Activated B cell treated with CpG ODN at 0.5 μM for 24 hours (primary cell): ENCODE data around the gene SELENOI. TPM values are rescaled to one million over a fixed set of nuclear protein-coding genes. Genes with fewer than 3 reads are reported as not detected.

Source experiments
- ATAC-seq: fragments of 200-7000 bp; cut with Tn5 transposase; one replicate; pipeline ENCODE4 v1.10.0; 2021; ENCODE audit warnings: low read depth, mild to moderate bottlenecking, moderate library complexity
- CTCF ChIA-PET: fragments of 350-600 bp; sonication (Branson Sonifier 250); formaldehyde crosslinking; loops from one replicate; lab custom pipeline; 2021; ENCODE audit warnings: antibody characterized with exemption; lab: Charles Lee
- POLR2A ChIA-PET: fragments of 350-600 bp; sonication (Branson Sonifier 250); formaldehyde crosslinking; loops from one replicate; lab custom pipeline; 2021; ENCODE audit warnings: antibody characterized with exemption; lab: Charles Lee
- DNase-seq: peaks from one replicate; pipeline ENCODE4 v3.0.0; 2022
- H3K27ac Mint-ChIP-seq: one replicate; pipeline ENCODE4 v1.8.0; 2020; ENCODE audit warnings: mixed read lengths
- H3K27me3 Mint-ChIP-seq: one replicate; pipeline ENCODE4 v1.8.0; 2021; ENCODE audit warnings: mixed read lengths
- H3K36me3 Mint-ChIP-seq: one replicate; pipeline ENCODE4 v1.8.0; 2021; ENCODE audit warnings: low read depth, mixed read lengths
- H3K4me1 Mint-ChIP-seq: one replicate; pipeline ENCODE4 v1.8.0; 2021; ENCODE audit warnings: mixed read lengths
- H3K4me3 Mint-ChIP-seq: one replicate; pipeline ENCODE4 v1.8.0; 2020; ENCODE audit warnings: mild to moderate bottlenecking, mixed read lengths
- H3K9me3 Mint-ChIP-seq: one replicate; pipeline ENCODE4 v1.8.0; 2020; ENCODE audit warnings: mixed read lengths
- CTCF ChIP-seq: fragments of 200-600 bp; IDR thresholded peaks from one replicate; pipeline ENCODE4 v1.8.0; 2022; ENCODE audit warnings: antibody characterized with exemption, mild to moderate bottlenecking
- intact Hi-C: fragments of 100-400 bp; cut with micrococcal nuclease; formaldehyde crosslinking; loops from one replicate; pipeline ENCODE4 v1.15.1; 2024
- total RNA-seq: library from RNA; stranded (reverse); gene quantifications from 2 replicates; pipeline ENCODE4 v1.2.3, GENCODE V29; 2022

SELENOI gene
- total RNA-seq, 1 donor from 2014 or later, result 21.1 TPM

GRCh38 chr2:26432859-26433258 is 86.9 kb downstream of the SELENOI start:
- ChIA-PET CTCF (interaction anchor here (0.5 kb wide), 1 partner anchor 36 kb away, joined by 3 read pairs; no protein-coding TSS in a partner anchor), POLR2A (no interaction called here)
- Mint-ChIP-seq H3K9me3 (no peaks in the 10 kb centered on the region), H3K36me3 (no peaks in the 10 kb centered on the region), H3K4me3 (no peak overlapping the region), H3K27me3 (peaks cover 9% of the 10 kb centered on the region), H3K4me1 (no peaks in the 10 kb centered on the region), H3K27ac (no peak overlapping the region)
- TF ChIP-seq CTCF, result no peak
- DNase-seq, result no peak
- intact Hi-C loops, result no loop called here
- no peak for ATAC-seq

DNA sequence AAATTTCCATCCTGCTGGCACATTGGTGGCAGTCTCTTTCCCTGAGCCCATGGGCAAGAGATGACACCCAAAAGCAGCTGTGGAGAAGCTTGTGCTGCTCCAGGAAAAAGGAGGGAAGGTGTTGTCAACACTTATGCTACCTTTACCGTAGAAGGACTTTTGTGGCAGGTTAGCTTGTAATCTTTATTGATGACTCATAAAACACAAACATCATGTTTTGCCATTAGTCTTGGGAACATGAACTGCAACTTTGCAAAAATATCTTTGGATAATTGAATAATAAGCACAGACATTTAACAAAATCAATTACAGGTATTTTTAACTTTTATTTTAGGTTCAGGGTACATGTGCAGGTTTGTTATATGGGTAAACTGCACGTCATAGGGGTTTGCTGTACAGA is 89.2 kb downstream of the SELENOI start:
- CTCF ChIA-PET, result no interaction called here
- intact Hi-C loops, result no loop called here
- TF ChIP-seq CTCF, result no peak
- H3K4me1 Mint-ChIP-seq, result no peaks in the 10 kb centered on the region
- H3K9me3 Mint-ChIP-seq, result no peaks in the 10 kb centered on the region
- H3K36me3 Mint-ChIP-seq, result no peaks in the 10 kb centered on the region
- POLR2A ChIA-PET, result interaction anchor here (0.6 kb wide), 1 partner anchor 103 kb away, joined by 4 read pairs; no protein-coding TSS in a partner anchor
- DNase-seq (no peak), ATAC-seq (no peak)
- peaks cover 13% of the 10 kb centered on the region for H3K27me3 Mint-ChIP-seq
- no peak overlapping the region for H3K4me3 Mint-ChIP-seq
- H3K27ac Mint-ChIP-seq, result no peak overlapping the region

- Mint-ChIP-seq H3K36me3 (no peaks in the 10 kb centered on the region), H3K4me3 (no peak overlapping the region), H3K9me3 (no peaks in the 10 kb centered on the region), H3K4me1 (no peaks in the 10 kb centered on the region), H3K27ac (no peak overlapping the region), H3K27me3 (peaks cover 8% of the 10 kb centered on the region)
- no peak for TF ChIP-seq CTCF
- CTCF ChIA-PET, result no interaction called here
- DNase-seq (no peak), ATAC-seq (no peak)
- intact Hi-C loops, result no loop called here
- POLR2A ChIA-PET, result no interaction called here
Observed at GRCh38 chr2:26438526-26438925, 92.6 kb downstream of the SELENOI start.

DNA sequence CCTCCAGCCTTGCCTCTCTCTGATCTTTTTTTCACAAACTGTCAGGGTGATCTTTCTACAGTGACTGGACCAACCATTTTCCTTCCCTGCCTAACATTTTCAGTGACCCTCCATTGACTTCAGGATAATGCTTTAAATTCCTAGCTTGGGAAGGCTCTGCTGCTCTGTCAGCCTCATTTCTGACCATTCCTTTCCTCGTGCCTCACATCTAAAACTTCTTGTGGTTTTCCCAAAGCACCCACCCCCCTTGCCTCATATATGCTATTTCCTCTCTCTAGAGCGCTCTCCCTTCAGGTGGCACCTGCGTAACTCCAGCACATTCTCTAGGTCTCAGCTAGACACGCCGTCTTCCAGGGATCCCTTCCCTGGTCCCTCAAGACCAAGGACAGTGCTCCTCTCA is 93.0 kb downstream of the SELENOI start:
- ATAC-seq (no peak), DNase-seq (no peak)
- no peak for TF ChIP-seq CTCF
- CTCF ChIA-PET, result no interaction called here
- POLR2A ChIA-PET, result no interaction called here
- Mint-ChIP-seq H3K4me1 (no peaks in the 10 kb centered on the region), H3K4me3 (no peak overlapping the region), H3K9me3 (no peaks in the 10 kb centered on the region), H3K36me3 (no peaks in the 10 kb centered on the region), H3K27me3 (peaks cover 4% of the 10 kb centered on the region), H3K27ac (no peak overlapping the region)
- intact Hi-C loops, result no loop called here

GRCh38 chr2:26442301-26442700 is 96.4 kb downstream of the SELENOI start:
- ChIA-PET CTCF (no interaction called here), POLR2A (no interaction called here)
- intact Hi-C loops, result no loop called here
- H3K9me3 Mint-ChIP-seq, result no peaks in the 10 kb centered on the region
- ATAC-seq (no peak), DNase-seq (no peak)
- H3K4me1 Mint-ChIP-seq, result no peaks in the 10 kb centered on the region
- peaks cover 6% of the 10 kb centered on the region for H3K27me3 Mint-ChIP-seq
- TF ChIP-seq CTCF, result no peak
- no peaks in the 10 kb centered on the region for H3K36me3 Mint-ChIP-seq
- no peak overlapping the region for H3K27ac Mint-ChIP-seq
- no peak overlapping the region for H3K4me3 Mint-ChIP-seq
